ENCODE data around the gene COMMD1. TPM values are rescaled to one million over a fixed set of nuclear protein-coding genes. Genes with fewer than 3 reads are reported as not detected.
"Not testable (repeated sequence)": the region's sequence is repeated elsewhere in the genome, so short reads cannot be mapped to it uniquely, and the experiment has no call there.

COMMD1 gene
- polyA plus RNA-seq, 1 experiment = 44.6 TPM

DNA sequence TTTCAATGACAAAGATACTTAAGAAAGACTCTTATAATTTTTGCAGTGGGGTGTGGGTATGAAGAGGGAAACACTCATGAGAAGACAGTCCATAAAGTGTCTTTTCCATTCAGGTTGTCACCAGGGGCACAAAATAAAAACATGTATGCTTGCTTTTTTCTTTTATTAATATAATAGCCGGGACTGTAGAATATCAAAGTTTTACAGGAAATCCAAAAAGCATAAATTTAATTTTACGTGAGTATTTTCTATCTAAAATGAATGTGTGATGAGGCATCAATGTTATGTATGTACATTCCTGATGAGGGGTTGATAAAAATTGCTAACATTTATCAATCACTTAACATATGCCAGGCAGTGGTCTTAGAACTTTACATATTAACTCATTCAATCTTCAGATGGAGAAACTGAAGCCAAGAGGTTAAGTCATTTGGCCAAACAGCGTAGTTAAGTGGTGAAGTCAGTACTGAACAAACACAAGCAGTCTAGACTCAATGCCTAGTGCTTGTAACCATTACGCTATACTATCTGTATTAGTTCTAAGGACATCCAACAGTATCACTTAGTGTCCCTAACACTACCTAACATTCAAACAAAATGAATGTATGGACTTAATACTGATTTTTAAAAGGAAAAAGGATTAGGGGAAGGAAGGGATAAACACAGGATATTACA, 27.8 kb upstream of the COMMD1 start:
- ChIA-PET CTCF (no interaction called here), POLR2A (no interaction called here)
- no peak for DNase-seq (ENCODE audit: low read depth)
- H3K36me3 ChIP-seq (ENCODE audit: control insufficient read depth, insufficient read depth, low read length) = peaks cover 11% of the 10 kb centered on the region
- no peak overlapping the region for H3K4me3 ChIP-seq (ENCODE audit: low read depth, low read length)
- H3K27me3 ChIP-seq (ENCODE audit: control insufficient read depth, insufficient read depth, low read length) = no peaks in the 10 kb centered on the region
- TF ChIP-seq, protein P1, sequence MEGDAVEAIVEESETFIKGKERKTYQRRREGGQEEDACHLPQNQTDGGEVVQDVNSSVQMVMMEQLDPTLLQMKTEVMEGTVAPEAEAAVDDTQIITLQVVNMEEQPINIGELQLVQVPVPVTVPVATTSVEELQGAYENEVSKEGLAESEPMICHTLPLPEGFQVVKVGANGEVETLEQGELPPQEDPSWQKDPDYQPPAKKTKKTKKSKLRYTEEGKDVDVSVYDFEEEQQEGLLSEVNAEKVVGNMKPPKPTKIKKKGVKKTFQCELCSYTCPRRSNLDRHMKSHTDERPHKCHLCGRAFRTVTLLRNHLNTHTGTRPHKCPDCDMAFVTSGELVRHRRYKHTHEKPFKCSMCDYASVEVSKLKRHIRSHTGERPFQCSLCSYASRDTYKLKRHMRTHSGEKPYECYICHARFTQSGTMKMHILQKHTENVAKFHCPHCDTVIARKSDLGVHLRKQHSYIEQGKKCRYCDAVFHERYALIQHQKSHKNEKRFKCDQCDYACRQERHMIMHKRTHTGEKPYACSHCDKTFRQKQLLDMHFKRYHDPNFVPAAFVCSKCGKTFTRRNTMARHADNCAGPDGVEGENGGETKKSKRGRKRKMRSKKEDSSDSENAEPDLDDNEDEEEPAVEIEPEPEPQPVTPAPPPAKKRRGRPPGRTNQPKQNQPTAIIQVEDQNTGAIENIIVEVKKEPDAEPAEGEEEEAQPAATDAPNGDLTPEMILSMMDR (IDR thresholded peaks at IDR 0.05; ENCODE audit: insufficient read depth, low read depth, low read length) = no peak

DNA sequence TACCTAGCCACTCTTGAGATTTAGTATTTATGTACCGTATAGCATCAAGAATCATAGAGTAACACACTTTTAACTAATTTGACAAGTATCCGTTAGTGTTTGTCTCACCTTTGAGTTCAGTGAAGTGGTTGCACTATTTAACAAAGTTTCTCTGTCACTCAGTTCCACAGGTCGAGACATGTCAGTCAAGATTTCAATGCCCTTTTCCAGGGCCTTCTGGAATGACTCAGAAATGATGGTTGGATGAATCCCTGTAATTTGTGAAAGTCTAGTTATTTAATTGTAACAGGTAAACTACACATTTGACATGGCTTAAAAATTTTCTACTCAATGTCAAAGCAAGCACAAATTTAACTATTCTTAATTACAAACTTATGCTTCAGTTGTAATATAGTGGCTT, 26.7 kb upstream of the COMMD1 start:
- ChIA-PET POLR2A (interaction anchor here (0.6 kb wide), 1 partner anchor 750 kb away, joined by 3 read pairs; no protein-coding TSS in a partner anchor), CTCF (no interaction called here)
- no peak for DNase-seq (ENCODE audit: low read depth)
- Histone ChIP-seq H3K36me3 (ENCODE audit: control insufficient read depth, insufficient read depth, low read length) (peaks cover 11% of the 10 kb centered on the region), H3K27me3 (ENCODE audit: control insufficient read depth, insufficient read depth, low read length) (no peaks in the 10 kb centered on the region), H3K4me3 (ENCODE audit: low read depth, low read length) (no peak overlapping the region)
- TF ChIP-seq, protein P1 (IDR thresholded peaks at IDR 0.05; ENCODE audit: insufficient read depth, low read depth, low read length) = no peak

DNA sequence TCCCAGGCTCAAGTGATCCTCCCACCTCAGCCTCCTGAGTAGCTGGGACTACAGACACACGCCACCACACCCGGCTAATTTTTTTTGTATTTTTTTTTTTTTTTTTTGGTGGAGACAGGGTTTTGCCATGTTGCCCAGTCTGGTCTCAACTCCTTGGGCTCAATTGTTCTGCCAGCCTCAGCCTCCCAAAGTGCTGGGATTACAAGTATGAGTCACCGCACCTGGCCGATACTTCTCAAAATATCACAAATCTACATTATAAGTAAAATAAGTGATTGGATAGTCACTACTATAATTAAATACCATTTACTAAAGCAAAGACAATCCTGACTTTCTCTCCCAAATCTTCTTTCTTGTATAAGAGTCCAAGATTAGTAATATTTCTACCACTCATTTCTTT, 26.1 kb upstream of the COMMD1 start:
- H3K4me3 ChIP-seq (ENCODE audit: low read depth, low read length); H3K27me3 ChIP-seq (ENCODE audit: control insufficient read depth, insufficient read depth, low read length); DNase-seq (ENCODE audit: low read depth); CTCF ChIA-PET; POLR2A ChIA-PET: not testable (repeated sequence)
- peaks cover 11% of the 10 kb centered on the region for H3K36me3 ChIP-seq (ENCODE audit: control insufficient read depth, insufficient read depth, low read length)

DNA sequence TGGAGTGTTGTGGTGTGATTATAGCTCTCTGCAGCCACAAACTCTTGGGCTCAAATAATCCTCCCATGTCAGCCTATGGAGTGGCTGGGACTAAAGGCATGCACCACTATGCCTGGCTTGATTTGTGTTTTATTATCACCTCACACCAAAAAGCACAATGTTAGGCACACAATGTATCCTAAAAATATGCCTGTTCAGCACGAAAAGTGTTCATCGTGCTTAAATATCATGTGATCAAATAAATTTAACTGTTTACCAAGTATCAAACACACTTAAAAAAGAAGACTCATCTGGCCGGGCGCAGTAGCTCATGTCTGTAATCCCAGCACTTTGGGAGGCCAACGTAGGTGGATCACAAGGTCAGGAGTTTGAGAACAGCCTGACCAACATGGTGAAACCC, 22.6 kb upstream of the COMMD1 start:
- DNase-seq (ENCODE audit: low read depth) = no peak
- peaks cover 6% of the 10 kb centered on the region for H3K36me3 ChIP-seq (ENCODE audit: control insufficient read depth, insufficient read depth, low read length)
- POLR2A ChIA-PET = no interaction called here
- H3K4me3 ChIP-seq (ENCODE audit: low read depth, low read length) = no peak overlapping the region
- CTCF ChIA-PET = no interaction called here
- H3K27me3 ChIP-seq (ENCODE audit: control insufficient read depth, insufficient read depth, low read length) = no peaks in the 10 kb centered on the region
- TF ChIP-seq, protein P1 (IDR thresholded peaks at IDR 0.05; ENCODE audit: insufficient read depth, low read depth, low read length) = no peak

DNA sequence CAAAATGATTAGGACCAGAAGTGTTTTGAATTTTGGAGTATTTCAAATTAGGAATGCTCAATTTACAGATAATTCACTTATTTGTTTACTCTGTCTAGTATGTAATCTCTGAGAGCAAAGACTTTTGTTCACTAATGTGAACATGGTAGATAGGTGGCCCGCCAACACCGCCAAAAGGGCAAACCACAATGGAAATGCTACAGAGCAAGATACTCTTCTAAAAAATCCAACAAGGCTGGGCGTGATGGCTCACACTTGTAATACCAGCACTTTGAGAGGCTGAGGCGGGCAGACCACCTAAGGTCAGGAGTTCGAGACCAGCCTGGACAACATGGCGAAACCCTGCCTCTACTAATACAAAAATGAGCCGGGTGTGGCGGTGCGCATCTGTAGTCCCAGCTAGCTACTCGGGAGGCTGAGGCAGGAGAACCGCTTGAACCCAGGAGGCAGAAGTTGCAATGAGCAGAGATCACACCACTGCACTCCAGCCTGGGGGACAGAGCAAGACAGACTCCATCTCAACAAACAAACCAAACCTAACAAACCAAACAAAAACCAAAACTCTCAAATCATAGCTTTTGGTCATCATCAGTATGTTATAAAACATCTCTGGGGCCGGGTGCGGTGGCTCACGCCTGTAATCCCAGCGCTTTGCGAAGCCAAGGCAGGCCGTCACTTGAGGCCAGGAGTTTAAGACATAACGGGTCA, 19.4 kb upstream of the COMMD1 start:
- H3K27me3 ChIP-seq (ENCODE audit: control insufficient read depth, insufficient read depth, low read length) = no peaks in the 10 kb centered on the region
- peaks cover 2% of the 10 kb centered on the region for H3K36me3 ChIP-seq (ENCODE audit: control insufficient read depth, insufficient read depth, low read length)
- ChIA-PET POLR2A (no interaction called here), CTCF (no interaction called here)
- TF ChIP-seq, protein P1 (IDR thresholded peaks at IDR 0.05; ENCODE audit: insufficient read depth, low read depth, low read length) = no peak
- DNase-seq (ENCODE audit: low read depth) = no peak
- H3K4me3 ChIP-seq (ENCODE audit: low read depth, low read length) = no peak overlapping the region

Measured in BJ (cell line).